GM18873 (cell line): Measurements from ENCODE around the gene GBE1.

ENCODE experiments used
- ATAC-seq: cut with Tn5 transposase; IDR thresholded peaks from one replicate; pipeline ENCODE4 v1.9.1; 2021; ENCODE audit warnings: mild to moderate bottlenecking, moderate library complexity, moderate number of reproducible peaks; ENCODE audit not compliant: unreplicated experiment, low FRiP score

The GBE1 gene

GRCh38 chr3:81484520-81484919, 276.9 kb downstream of the GBE1 start:
- no peak for ATAC-seq

DNA sequence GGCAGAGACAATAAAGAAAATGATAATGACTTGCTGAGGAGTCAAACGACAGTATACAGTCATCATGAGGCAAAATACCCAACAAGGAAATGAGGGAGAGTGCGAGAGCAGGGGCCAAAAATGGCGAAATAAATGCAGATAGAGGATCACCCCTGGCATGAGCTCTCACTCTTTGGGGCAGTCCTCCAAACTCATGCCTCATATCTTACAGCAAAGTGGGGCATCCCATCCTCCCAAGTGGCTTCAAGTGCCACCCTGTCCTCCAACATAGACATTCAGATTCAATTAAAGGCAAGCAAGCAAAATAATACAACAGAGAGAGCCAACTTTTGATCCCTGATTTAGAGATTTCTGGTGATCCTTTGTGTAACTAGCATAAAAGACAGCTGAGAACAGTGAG, 278.4 kb downstream of the GBE1 start:
- no peak for ATAC-seq

- no peak for ATAC-seq
Measured at GRCh38 chr3:81477740-81478139, 283.7 kb downstream of the GBE1 start.

GRCh38 chr3:81476692-81477091, 284.8 kb downstream of the GBE1 start:
- ATAC-seq, result no peak

- ATAC-seq, result no peak
Measured at GRCh38 chr3:81472600-81473362, 288.7 kb downstream of the GBE1 start.

DNA sequence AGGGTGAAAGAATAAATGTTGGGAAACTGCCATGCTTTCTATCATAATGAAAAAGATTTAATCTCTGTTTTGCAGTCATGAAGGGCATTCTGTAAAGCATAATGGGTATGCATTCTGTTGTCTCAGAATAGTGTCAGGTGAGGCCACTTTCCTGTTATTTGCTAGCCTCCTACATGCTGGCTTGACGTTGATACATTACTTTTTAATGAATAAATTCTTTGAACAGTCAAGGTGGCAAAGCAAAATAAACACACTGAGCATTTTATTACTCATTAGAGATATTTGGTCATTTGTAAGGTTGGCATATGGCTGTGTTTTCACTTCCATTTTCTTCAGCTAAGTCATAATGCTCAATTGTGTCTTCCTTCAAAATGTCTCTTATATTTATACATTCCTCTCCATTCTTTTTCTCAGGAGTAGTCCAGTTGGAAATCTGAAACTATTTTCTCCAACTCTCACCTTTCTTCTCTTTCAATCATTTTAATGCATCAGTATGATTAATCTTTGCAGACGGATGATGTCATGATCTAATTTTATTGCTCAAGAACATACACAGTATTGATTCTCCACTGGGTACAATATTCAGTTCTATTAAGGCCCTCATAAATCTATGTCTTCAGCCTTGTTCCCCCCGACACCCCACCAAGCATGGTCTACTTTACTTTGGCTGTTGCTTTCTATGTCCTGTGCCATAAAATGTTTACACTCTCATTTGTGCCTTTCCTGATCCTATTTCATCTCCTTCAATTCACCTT, 290.7 kb downstream of the GBE1 start:
- no peak for ATAC-seq

GRCh38 chr3:81468391-81468790, 293.1 kb downstream of the GBE1 start:
- no peak for ATAC-seq

DNA sequence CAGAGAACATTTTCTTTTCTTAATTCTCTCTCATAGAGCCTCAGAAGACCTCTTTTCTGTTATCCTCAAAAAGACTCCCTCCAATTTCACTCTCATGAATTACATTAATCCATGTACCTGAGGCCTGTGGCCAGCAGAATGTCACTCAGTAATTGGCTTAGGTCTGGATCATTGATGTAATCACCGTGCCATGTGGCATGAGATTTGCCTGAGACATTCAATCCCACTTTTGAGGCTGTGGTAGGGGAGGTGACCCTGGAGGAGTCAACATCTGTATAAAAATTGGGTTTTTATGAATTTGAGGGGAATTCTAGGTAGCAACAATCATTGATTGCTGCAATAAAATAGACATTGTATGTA, 295.3 kb downstream of the GBE1 start:
- ATAC-seq, result no peak

DNA sequence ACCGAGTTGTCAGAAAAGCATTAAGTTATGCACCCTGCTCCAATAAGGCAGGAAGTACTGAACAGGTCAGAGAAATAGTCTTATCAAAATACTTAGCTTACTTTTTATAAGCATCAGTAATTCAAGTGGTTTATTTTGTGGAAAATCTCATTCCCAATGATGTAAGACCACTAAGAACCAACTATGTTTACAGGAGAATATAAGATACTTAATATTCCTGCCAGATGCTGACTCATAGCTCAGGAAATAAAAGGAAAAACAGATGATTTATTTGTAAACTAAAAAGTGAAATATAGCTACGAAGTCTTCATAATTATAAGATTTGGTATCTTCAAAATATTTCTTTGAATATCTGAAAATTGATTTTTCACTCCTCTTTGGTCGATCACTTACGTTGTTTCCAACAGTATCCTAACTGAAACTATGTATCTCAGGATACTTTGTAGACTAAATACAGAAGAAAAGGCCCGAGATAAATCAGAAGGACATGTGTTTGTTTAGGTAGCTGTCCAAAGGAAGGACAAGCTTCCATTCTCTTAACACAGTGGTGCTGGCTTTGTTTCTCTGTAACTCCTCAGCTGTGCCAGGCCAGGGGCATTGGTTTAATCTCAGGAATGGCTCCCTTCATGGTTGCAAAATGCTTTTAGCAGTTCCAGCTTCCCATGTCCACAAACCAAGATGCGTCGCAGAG, 295.8 kb downstream of the GBE1 start:
- no peak for ATAC-seq

GRCh38 chr3:81463781-81464180, 297.7 kb downstream of the GBE1 start:
- ATAC-seq, result no peak

DNA sequence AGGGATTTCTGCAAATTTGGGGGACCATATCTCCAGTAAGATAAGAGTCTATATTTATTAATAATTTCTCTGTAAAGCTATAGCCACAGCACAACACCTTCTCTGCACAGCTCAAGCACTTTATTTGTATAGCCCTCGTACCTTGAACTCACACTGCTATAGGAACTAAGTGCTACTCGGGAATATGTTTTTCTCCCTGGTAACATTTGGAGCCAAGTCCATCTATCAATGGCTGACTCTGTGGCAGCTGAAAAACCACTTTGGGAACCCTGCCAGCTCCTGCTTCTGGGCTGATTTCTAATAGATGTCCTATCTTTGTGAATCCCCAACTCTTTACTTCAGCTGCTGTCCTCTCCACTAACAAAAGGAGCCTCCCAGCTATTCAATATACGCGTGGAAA, 298.5 kb downstream of the GBE1 start:
- ATAC-seq, result no peak

- ATAC-seq, result no peak
Measured at GRCh38 chr3:81459733-81460132, 301.7 kb downstream of the GBE1 start.

DNA sequence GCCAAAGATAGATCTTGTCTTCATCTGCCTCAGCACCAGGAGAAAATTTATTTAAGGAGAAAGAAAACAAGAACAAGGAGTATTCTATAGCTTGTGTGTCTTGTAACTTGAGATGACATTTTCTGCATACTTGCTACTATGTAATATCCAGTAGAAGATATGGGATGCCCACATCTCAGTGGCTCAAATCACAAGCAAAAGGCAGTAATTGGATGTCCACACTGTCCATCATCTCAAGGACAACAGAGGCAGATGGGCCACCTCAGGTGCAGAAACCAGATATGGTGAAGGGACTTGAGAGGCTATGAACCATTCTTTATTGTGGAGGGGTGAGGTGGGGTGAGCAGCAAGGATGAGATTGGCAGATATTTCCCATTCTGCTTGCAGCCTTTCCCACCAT, 309.0 kb downstream of the GBE1 start:
- ATAC-seq, result no peak

- ATAC-seq, result no peak
Measured at GRCh38 chr3:81451611-81452010, 309.8 kb downstream of the GBE1 start.

DNA sequence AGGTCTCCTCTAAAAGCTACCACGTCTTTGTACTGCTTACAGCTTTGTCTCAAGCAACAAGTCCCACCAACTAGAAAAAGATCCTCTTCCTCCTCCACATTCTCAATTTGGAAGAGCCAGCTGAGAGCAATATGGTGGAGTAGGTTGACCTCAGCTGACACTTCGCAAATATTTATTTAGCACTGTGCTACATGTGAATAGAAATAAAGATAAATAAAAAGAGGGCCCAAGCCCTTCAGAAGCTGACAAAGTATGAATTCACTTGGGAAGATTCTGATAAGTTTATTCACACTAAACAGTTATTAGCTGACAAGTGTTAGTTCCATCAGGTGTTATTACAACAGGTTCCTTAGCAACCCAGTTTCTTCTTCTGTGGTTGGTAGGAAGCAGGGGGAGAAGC, 310.3 kb downstream of the GBE1 start:
- ATAC-seq, result no peak

DNA sequence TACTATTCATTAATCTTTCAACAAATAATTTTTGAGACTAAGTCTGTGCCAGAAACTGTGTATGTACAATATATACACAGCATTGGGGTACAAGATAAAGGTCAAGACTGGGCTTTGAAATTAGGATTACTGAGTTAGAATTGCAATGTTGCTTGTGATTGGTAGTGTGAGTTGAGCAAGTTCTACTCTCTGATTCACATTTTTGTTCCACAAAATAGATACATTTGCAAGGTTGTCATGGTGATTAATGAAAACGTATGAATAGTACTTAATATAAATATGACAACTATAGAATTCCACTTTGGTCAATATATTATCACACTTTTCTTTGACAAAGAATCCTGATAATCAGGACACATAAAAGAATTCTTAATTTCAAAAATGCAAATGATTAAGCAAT, 314.6 kb downstream of the GBE1 start:
- no peak for ATAC-seq

- no peak for ATAC-seq
Measured at GRCh38 chr3:81445712-81446111, 315.7 kb downstream of the GBE1 start.

- no peak for ATAC-seq
Measured at GRCh38 chr3:81444817-81445460, 316.5 kb downstream of the GBE1 start.

GRCh38 chr3:81443958-81444357, 317.5 kb downstream of the GBE1 start:
- no peak for ATAC-seq

- no peak for ATAC-seq
Measured at GRCh38 chr3:81443457-81443782, 318.0 kb downstream of the GBE1 start.

DNA sequence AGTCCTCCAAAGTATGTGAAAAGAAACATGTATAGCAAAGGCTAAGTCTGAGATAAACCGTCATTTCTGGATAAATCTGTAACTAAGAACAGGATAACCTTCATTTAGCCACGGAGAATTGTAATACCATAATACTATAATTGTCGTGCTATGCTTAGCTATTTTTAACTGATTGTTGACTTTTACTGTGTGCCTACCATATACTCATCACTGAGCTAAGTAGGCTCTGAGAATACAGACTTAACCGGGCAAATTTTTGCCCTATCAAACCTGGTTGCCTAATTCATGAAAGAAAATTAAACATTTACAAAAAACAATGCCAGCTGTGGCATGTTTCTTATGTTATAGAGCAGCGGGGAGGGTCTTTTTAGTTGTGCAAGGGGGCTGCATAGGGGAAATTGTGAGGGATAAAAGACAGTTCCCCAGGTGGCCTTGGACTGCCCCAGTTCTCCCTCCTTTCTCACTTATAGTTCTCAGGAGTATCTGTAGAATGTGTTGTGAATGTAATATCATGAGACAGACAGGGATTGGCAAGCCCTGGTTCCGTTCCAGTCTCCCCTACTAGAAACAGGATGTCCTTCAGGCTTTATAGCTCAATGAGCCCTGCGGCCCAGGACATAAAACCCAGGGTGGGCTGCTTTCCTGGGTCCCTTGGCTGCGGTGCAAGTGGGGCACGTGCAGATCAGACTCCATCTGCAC, 318.5 kb downstream of the GBE1 start:
- no peak for ATAC-seq
